Prostate gland (tissue), 2 donors: ENCODE measurements around the gene CCDC93.

Source experiments
- POLR2A ChIP-seq: fragments of 450-650 bp; IDR thresholded peaks from one replicate; pipeline ENCODE4 v1.6.1; 2016; ENCODE audit warnings: antibody characterized with exemption, mild to moderate bottlenecking
- POLR2AphosphoS5 ChIP-seq: sonication (generic); formaldehyde crosslinking; IDR thresholded peaks from one replicate; pipeline ENCODE4 v1.6.1; 2017; ENCODE audit warnings: antibody characterized with exemption
- TF ChIP-seq, protein P1 (sequence below), 4 experiments: fragments of 200-600 bp in 2 of 4; fragments of 450-650 bp in 2 of 4; sonication (generic) in 2 of 4; IDR thresholded peaks; 1 replicate in 3 of 4; 2 replicates in 1 of 4; pipeline ENCODE4 v1.5.1; 2016 to 2019; ENCODE audit warnings: antibody characterized with exemption in 4 of 4, mild to moderate bottlenecking in 2 of 4, moderate library complexity in 2 of 4

DNA sequence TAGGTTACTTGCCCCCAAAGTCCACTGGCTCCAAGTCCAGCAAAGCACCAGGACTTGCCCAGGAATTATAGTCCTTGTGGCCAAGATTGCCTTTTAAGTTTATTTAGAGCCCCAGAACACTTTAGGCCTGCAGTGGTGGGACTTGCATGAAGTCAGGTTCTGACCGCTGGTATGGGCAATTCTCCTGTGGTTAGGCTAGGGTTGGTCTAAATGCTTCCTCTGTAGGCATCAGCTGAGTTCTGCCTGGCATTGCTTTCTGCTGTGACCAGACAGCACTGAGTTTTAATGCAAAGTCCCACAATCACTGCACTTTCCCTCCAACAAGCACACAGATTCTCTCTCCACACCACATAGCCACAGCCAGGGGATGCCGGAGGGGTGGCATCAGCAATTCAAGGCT is 134.9 kb downstream of the CCDC93 start:
- TF ChIP-seq, protein P1, sequence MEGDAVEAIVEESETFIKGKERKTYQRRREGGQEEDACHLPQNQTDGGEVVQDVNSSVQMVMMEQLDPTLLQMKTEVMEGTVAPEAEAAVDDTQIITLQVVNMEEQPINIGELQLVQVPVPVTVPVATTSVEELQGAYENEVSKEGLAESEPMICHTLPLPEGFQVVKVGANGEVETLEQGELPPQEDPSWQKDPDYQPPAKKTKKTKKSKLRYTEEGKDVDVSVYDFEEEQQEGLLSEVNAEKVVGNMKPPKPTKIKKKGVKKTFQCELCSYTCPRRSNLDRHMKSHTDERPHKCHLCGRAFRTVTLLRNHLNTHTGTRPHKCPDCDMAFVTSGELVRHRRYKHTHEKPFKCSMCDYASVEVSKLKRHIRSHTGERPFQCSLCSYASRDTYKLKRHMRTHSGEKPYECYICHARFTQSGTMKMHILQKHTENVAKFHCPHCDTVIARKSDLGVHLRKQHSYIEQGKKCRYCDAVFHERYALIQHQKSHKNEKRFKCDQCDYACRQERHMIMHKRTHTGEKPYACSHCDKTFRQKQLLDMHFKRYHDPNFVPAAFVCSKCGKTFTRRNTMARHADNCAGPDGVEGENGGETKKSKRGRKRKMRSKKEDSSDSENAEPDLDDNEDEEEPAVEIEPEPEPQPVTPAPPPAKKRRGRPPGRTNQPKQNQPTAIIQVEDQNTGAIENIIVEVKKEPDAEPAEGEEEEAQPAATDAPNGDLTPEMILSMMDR (IDR thresholded peaks at IDR 0.05), result no peak
- TF ChIP-seq POLR2A, result no peak
- no peak for TF ChIP-seq POLR2AphosphoS5
